ENCODE data around the gene XCL1.

XCL1 gene

DNA sequence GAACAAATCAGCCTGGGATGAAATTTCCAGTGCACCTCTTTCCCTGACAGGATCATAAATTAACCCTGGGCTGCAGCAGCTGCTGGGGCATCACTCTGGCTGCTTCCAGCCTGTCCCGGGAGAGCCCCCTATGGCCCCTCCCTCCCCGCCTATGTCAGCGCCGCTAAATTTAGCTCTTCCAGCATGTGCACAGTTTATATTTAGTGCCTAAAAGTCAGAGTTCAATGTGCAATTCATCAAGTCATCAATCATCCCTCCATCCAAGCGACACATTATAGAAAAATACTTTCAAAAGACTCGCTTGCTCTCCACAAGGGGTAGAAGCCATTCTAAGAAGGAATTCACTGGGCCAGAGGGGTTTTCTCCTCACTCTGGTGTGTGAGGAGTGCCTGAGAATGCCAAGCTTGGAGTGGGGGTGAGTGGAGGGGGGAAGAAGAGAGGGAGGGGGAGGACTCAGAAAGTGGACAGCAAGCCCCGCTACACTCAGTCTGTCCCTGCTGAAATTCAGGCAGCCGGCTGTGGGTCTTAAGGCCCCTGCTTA lies 37.4 kb downstream of the XCL1 start:
- no peak for DNase-seq (ENCODE audit: low spot score)
- TF ChIP-seq, protein P1, sequence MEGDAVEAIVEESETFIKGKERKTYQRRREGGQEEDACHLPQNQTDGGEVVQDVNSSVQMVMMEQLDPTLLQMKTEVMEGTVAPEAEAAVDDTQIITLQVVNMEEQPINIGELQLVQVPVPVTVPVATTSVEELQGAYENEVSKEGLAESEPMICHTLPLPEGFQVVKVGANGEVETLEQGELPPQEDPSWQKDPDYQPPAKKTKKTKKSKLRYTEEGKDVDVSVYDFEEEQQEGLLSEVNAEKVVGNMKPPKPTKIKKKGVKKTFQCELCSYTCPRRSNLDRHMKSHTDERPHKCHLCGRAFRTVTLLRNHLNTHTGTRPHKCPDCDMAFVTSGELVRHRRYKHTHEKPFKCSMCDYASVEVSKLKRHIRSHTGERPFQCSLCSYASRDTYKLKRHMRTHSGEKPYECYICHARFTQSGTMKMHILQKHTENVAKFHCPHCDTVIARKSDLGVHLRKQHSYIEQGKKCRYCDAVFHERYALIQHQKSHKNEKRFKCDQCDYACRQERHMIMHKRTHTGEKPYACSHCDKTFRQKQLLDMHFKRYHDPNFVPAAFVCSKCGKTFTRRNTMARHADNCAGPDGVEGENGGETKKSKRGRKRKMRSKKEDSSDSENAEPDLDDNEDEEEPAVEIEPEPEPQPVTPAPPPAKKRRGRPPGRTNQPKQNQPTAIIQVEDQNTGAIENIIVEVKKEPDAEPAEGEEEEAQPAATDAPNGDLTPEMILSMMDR (IDR thresholded peaks at IDR 0.05; ENCODE audit: borderline replicate concordance, control extremely low read depth, extremely low read depth, insufficient read depth, missing control alignments) = no peak
- in situ Hi-C loops (cut with MboI; ENCODE audit: low sequenced_read_pairs, unreplicated experiment) = loop anchor here (25.0 kb wide), 1 partner anchor 499 kb away; the partner anchor contains the start of gene ATP1B1

DNA sequence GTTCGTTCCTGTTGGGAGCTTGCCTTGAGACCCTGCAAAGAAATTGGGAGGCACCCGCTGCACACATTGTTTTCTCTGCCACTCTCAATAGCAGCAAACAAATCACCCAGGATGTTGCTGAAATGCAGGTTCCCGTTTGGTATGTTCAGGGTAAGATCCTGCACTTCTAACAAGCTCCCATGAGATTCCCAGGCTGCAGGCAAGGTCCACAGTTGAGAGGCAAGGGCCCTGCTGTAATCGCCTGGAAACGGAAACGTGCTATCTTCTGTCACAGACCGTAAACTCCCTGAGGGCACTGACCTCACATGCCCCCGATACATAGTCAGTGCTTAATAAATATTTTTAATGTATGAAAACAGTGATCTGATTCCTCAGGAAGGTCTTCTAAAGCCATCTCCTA lies 37.8 kb downstream of the XCL1 start:
- TF ChIP-seq, protein P1 (IDR thresholded peaks at IDR 0.05; ENCODE audit: borderline replicate concordance, control extremely low read depth, extremely low read depth, insufficient read depth, missing control alignments) = no peak
- no peak for DNase-seq (ENCODE audit: low spot score)
- in situ Hi-C loops (cut with MboI; ENCODE audit: low sequenced_read_pairs, unreplicated experiment) = loop anchor here (25.0 kb wide), 1 partner anchor 498 kb away; the partner anchor contains the start of gene ATP1B1

GRCh38 chr1:168615965-168616364 lies 39.6 kb downstream of the XCL1 start:
- DNase-seq (ENCODE audit: low spot score) = no peak
- TF ChIP-seq, protein P1 (IDR thresholded peaks at IDR 0.05; ENCODE audit: borderline replicate concordance, control extremely low read depth, extremely low read depth, insufficient read depth, missing control alignments) = no peak
- in situ Hi-C loops (cut with MboI; ENCODE audit: low sequenced_read_pairs, unreplicated experiment) = loop anchor here (25.0 kb wide), 1 partner anchor 496 kb away; the partner anchor contains the start of gene ATP1B1

DNA sequence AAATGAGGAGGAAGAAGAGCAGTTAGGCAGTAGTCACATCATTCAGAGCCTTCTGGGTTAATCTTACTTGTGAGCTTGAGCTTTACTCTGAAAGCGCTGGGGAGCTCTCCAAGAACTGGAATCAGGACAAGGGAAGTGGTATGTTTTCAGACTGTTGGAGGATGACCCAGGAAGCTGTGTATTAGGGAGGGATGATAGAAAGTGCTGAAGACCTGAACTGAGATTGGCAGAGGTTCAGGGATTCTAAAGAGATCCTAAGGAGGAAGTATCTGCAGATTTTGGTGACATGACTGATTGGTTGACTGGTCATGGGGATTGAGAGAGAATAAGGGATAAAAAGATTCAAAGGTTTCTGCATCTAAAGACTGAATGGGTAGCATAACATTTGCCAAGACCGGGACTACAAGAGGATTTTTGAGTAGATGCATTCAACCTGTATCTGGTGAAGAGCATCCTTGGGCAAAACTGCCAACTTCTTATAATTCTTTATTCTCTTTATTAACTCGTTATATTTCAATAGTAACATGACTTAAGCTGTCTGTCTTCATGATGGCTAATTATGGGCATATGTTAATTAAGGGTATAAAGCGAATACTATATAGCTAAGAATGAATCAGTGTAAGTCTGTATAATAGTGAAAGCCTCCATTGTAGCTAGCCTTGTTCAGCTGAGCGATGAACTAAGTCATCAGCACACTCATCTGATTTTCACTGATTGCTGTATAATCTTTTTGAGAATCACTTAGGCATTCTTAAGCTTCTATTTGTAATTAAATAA lies 41.8 kb downstream of the XCL1 start:
- TF ChIP-seq, protein P1 (IDR thresholded peaks at IDR 0.05; ENCODE audit: borderline replicate concordance, control extremely low read depth, extremely low read depth, insufficient read depth, missing control alignments) = no peak
- in situ Hi-C loops (cut with MboI; ENCODE audit: low sequenced_read_pairs, unreplicated experiment) = loop anchor here (25.0 kb wide), 1 partner anchor 494 kb away; the partner anchor contains the start of gene ATP1B1
- no peak for DNase-seq (ENCODE audit: low spot score)

DNA sequence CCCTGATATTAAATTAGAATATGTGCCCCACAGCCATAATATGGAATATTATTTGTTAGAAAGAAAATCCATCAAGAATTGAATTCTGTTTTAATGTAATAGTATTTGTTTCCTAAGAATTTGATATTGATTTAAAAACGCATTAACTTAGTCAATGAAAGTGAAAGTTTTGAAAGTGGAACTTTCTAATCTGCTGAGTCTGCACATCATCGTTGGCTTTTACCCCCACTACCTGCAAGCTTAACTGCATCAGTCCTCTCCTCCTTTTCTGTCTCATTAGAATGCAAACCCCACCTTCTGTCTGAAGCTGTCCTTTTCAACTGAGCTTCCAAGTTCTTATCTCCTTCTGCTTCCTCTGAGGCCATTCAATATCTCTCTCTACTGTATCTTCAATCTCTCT lies 42.5 kb downstream of the XCL1 start:
- in situ Hi-C loops (cut with MboI; ENCODE audit: low sequenced_read_pairs, unreplicated experiment) = loop anchor here (25.0 kb wide), 1 partner anchor 493 kb away; the partner anchor contains the start of gene ATP1B1
- TF ChIP-seq, protein P1 (IDR thresholded peaks at IDR 0.05; ENCODE audit: borderline replicate concordance, control extremely low read depth, extremely low read depth, insufficient read depth, missing control alignments) = no peak
- DNase-seq (ENCODE audit: low spot score) = no peak

DNA sequence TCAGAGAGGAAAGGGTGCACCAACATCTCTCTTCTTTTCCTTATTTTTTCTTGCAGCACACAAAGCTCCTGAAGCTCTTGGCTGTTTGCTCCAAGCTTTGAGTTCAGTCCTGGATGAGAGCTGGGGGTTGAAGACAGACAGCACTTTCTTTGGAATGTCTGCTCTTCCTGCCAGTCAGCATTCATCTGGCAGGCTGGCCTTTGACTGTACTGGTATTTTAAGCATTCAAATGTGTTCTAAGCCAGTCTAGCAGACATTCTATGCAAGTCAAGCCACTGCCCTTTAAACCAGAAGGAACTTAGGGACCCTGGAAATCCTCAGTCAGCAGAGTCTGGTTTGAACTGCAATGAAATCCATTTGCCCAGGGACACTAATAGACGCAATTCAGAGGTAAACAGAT lies 45.0 kb downstream of the XCL1 start:
- TF ChIP-seq, protein P1 (IDR thresholded peaks at IDR 0.05; ENCODE audit: borderline replicate concordance, control extremely low read depth, extremely low read depth, insufficient read depth, missing control alignments) = no peak
- in situ Hi-C loops (cut with MboI; ENCODE audit: low sequenced_read_pairs, unreplicated experiment) = loop anchor here (25.0 kb wide), 1 partner anchor 491 kb away; the partner anchor contains the start of gene ATP1B1
- no peak for DNase-seq (ENCODE audit: low spot score)

All from GM13976 (cell line).